Measurements from ENCODE around the gene GFRA4.

GFRA4 gene

GRCh38 chr20:3694864-3695263, 31.7 kb upstream of the GFRA4 start:
- DNase-seq (ENCODE audit: low spot score) = no peak

- DNase-seq (ENCODE audit: low spot score) = no peak
Observed at GRCh38 chr20:3693376-3693775, 30.2 kb upstream of the GFRA4 start.

GRCh38 chr20:3692706-3693294, 29.6 kb upstream of the GFRA4 start:
- DNase-seq (ENCODE audit: low spot score) = no peak

GRCh38 chr20:3691897-3692296, 28.7 kb upstream of the GFRA4 start:
- no peak for DNase-seq (ENCODE audit: low spot score)

- DNase-seq (ENCODE audit: low spot score) = no peak
Observed at GRCh38 chr20:3691306-3691705, 28.1 kb upstream of the GFRA4 start.

GRCh38 chr20:3690413-3690812, 27.2 kb upstream of the GFRA4 start:
- DNase-seq (ENCODE audit: low spot score) = no peak

- no peak for DNase-seq (ENCODE audit: low spot score)
Observed at GRCh38 chr20:3689978-3690377, 26.8 kb upstream of the GFRA4 start.

- peak; percentile 88 for DNase-seq (ENCODE audit: low spot score)
Observed at GRCh38 chr20:3687655-3688054, 24.5 kb upstream of the GFRA4 start.

GRCh38 chr20:3686867-3687321, 23.7 kb upstream of the GFRA4 start:
- peak; percentile 87 for DNase-seq (ENCODE audit: low spot score)

GRCh38 chr20:3686421-3686820, 23.2 kb upstream of the GFRA4 start:
- no peak for DNase-seq (ENCODE audit: low spot score)

- no peak for DNase-seq (ENCODE audit: low spot score)
Observed at GRCh38 chr20:3685341-3685740, 22.1 kb upstream of the GFRA4 start.

GRCh38 chr20:3681931-3682781, 19.0 kb upstream of the GFRA4 start, which contains the start of gene ADAM33:
TSS of gene ADAM33 (minus strand) at chr20:3682010. CDS start at chr20:3682004, 6 bp downstream.
- no peak for DNase-seq (ENCODE audit: low spot score)

GRCh38 chr20:3681352-3681930, 18.2 kb upstream of the GFRA4 start:
- DNase-seq (ENCODE audit: low spot score) = no peak

GRCh38 chr20:3680701-3681351, 17.6 kb upstream of the GFRA4 start:
- no peak for DNase-seq (ENCODE audit: low spot score)

GRCh38 chr20:3679749-3680700, 16.8 kb upstream of the GFRA4 start:
- DNase-seq (ENCODE audit: low spot score) = peak; percentile 68

GRCh38 chr20:3678856-3679720, 15.9 kb upstream of the GFRA4 start:
- no peak for DNase-seq (ENCODE audit: low spot score)

- no peak for DNase-seq (ENCODE audit: low spot score)
Observed at GRCh38 chr20:3678198-3678597, 15.0 kb upstream of the GFRA4 start.

- DNase-seq (ENCODE audit: low spot score) = no peak
Observed at GRCh38 chr20:3677733-3678132, 14.5 kb upstream of the GFRA4 start.

GRCh38 chr20:3674995-3675900, 12.0 kb upstream of the GFRA4 start:
- DNase-seq (ENCODE audit: low spot score) = no peak

Data from hepatic stellate cell (primary cell).